GM12801 (cell line): ENCODE measurements around the gene CERK.

Source experiments
- CTCF ChIP-seq: IDR thresholded peaks from one replicate; pipeline ENCODE4 v1.5.1; 2011; ENCODE audit warnings: control low read depth; ENCODE audit not compliant: insufficient read length; ENCODE audit errors: extremely low read depth

CERK gene

GRCh38 chr22:46776876-46777608, 39.0 kb upstream of the CERK start:
- TF ChIP-seq CTCF: no peak

GRCh38 chr22:46775850-46776826, 38.1 kb upstream of the CERK start:
- no peak for TF ChIP-seq CTCF

- no peak for TF ChIP-seq CTCF
These were observed 37.2 kb upstream of the CERK start for GRCh38 chr22:46774980-46775849.

GRCh38 chr22:46774253-46774979, 36.4 kb upstream of the CERK start:
- TF ChIP-seq CTCF: no peak

- no peak for TF ChIP-seq CTCF
These were observed 35.0 kb upstream of the CERK start for GRCh38 chr22:46773076-46773475.

GRCh38 chr22:46770726-46771125, 32.7 kb upstream of the CERK start:
- TF ChIP-seq CTCF: no peak
